Measurements from ENCODE around the gene NDUFAF2. TPM values are rescaled to one million over a fixed set of nuclear protein-coding genes. Genes with fewer than 3 reads are reported as not detected.

The NDUFAF2 gene
- total RNA-seq, 1 experiment from 2014 or later, result 88.5 TPM

DNA sequence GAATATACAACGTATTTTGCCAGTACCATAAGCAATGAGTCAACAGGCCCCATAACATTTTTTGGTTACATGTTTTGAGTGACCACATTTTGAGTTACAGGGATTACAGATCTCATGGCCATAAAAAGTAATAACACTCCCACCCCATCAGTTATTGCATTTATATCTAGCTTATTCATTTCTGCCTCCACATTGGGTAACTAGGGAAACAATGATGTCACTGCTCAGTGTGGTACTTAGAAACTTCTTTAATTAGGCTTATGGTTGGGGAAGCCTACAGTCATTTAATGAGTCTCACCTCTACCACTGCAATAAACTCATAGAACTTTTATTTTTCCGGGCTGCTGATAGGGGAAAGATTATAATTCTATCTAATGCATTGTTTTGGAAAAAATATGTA lies 257.2 kb downstream of the NDUFAF2 start:
- Histone ChIP-seq H3K36me3 (no peaks in the 10 kb centered on the region), H3K4me3 (no peak overlapping the region), H3K9me3 (peaks cover 8% of the 10 kb centered on the region), H3K27me3 (no peaks in the 10 kb centered on the region)
- DNase-seq, result no peak

Other genes starting within 250 kb of the NDUFAF2 start
- gene DEPDC1B, start 245.0 kb upstream of the NDUFAF2 start, total RNA-seq (2014; rRNA removed; shearing (Covaris generic); ENCODE audit: low replicate concordance), result 19.9 and 26.3 TPM in 2 replicates
- gene ELOVL7, start 100.9 kb upstream of the NDUFAF2 start, total RNA-seq (2014; rRNA removed; shearing (Covaris generic); ENCODE audit: low replicate concordance), result 0.07 and 0.13 TPM in 2 replicates
- gene ERCC8, start 135 bp upstream of the NDUFAF2 start, total RNA-seq (2014; rRNA removed; shearing (Covaris generic); ENCODE audit: low replicate concordance), result 11.4 and 29.5 TPM in 2 replicates
- gene SMIM15, start 217.3 kb downstream of the NDUFAF2 start, total RNA-seq (2014; rRNA removed; shearing (Covaris generic); ENCODE audit: low replicate concordance), result 64.2 and 121 TPM in 2 replicates